ENCODE results near the gene RFX8. TPM values are rescaled to one million over a fixed set of nuclear protein-coding genes. Genes with fewer than 3 reads are reported as not detected.
A peak's percentile ranks its signal among the peaks of the same experiment; 100 is the strongest.

RFX8 gene
- total and polyA plus RNA-seq, 2 of the 13 experiments (the other 11 are each of a cell fraction or from before 2014, with no cell fraction given): not detected

- no peak for TF ChIP-seq PAF1 (CRISPR knock-in tag; IDR thresholded peaks at IDR 0.05)
- 0 out of 2 replicates have a peak, but pooled peaks have one; percentile 43 for TF ChIP-seq ZNF709 (CRISPR knock-in tag; IDR thresholded peaks at IDR 0.05)
- peak; percentile 26; the same call in 1 of the 2 replicates for TF ChIP-seq TFDP1 (CRISPR knock-in tag; IDR thresholded peaks at IDR 0.05; ENCODE audit: borderline replicate concordance)
- TF ChIP-seq MYC (CRISPR knock-in tag; IDR thresholded peaks at IDR 0.05; ENCODE audit: borderline replicate concordance): peak; percentile 10; the same call in 1 of the 2 replicates
- TF ChIP-seq ZNF441 (CRISPR knock-in tag; IDR thresholded peaks at IDR 0.05; ENCODE audit: borderline replicate concordance): no peak
- TF ChIP-seq RFXAP (CRISPR knock-in tag; IDR thresholded peaks at IDR 0.05; ENCODE audit: borderline replicate concordance): no peak
- TF ChIP-seq ZBTB1 (CRISPR knock-in tag; IDR thresholded peaks at IDR 0.05; ENCODE audit: borderline replicate concordance): no peak
- no peak for TF ChIP-seq HOXA7 (CRISPR knock-in tag; IDR thresholded peaks at IDR 0.05)
- TF ChIP-seq, protein P1, sequence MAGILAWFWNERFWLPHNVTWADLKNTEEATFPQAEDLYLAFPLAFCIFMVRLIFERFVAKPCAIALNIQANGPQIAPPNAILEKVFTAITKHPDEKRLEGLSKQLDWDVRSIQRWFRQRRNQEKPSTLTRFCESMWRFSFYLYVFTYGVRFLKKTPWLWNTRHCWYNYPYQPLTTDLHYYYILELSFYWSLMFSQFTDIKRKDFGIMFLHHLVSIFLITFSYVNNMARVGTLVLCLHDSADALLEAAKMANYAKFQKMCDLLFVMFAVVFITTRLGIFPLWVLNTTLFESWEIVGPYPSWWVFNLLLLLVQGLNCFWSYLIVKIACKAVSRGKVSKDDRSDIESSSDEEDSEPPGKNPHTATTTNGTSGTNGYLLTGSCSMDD (CRISPR knock-in tag; IDR thresholded peaks at IDR 0.05): no peak
- no peak for TF ChIP-seq ATAD3A (CRISPR knock-in tag; IDR thresholded peaks at IDR 0.05)
- TF ChIP-seq ARID5B (CRISPR knock-in tag; IDR thresholded peaks at IDR 0.05): no peak
- no peak for TF ChIP-seq RARA (CRISPR knock-in tag; IDR thresholded peaks at IDR 0.05)
- TF ChIP-seq, protein P2, sequence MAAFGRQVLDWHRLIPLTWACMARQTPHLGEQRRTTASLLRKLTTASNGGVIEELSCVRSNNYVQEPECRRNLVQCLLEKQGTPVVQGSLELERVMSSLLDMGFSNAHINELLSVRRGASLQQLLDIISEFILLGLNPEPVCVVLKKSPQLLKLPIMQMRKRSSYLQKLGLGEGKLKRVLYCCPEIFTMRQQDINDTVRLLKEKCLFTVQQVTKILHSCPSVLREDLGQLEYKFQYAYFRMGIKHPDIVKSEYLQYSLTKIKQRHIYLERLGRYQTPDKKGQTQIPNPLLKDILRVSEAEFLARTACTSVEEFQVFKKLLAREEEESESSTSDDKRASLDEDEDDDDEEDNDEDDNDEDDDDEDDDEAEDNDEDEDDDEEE (CRISPR knock-in tag; IDR thresholded peaks at IDR 0.05): peak; percentile 83
- TF ChIP-seq STAG1 (CRISPR knock-in tag; IDR thresholded peaks at IDR 0.05): peak; percentile 60
- TF ChIP-seq GRHL1 (CRISPR knock-in tag; conservative IDR thresholded peaks at IDR 0.05): no peak
- no peak for TF ChIP-seq E2F1 (CRISPR knock-in tag; IDR thresholded peaks at IDR 0.05)
These were observed 87.6 kb downstream of the RFX8 start, which contains the start of gene CREG2 (continued) for GRCh38 chr2:101387151-101387834.
